DOHH2 (cell line): ENCODE data around the gene GMFB.

ENCODE experiments used
- CTCF ChIP-seq: fragments of 200-600 bp; sonication (generic); IDR thresholded peaks from one replicate; pipeline ENCODE4 v1.5.1; 2014; ENCODE audit warnings: antibody characterized with exemption, mild to moderate bottlenecking, low read depth, low read length; ENCODE audit not compliant: poor library complexity, severe bottlenecking
- EZH2phosphoT487 ChIP-seq: fragments of 200-600 bp; sonication (generic); IDR thresholded peaks from 2 replicates; pipeline ENCODE4 v1.6.1; 2017; ENCODE audit warnings: borderline replicate concordance, mild to moderate bottlenecking, antibody characterized with exemption, low read length, moderate library complexity, mixed read lengths

- TF ChIP-seq CTCF: no peak
- no peak for TF ChIP-seq EZH2phosphoT487
Measured at GRCh38 chr14:54440476-54440872, 48.3 kb downstream of the GMFB start.
